DMS 273 treated with DMSO at 0.1 percent for 48 hours (cell line): ENCODE data around the gene SMYD3.
"Not testable (repeated sequence)": the region's sequence is repeated elsewhere in the genome, so short reads cannot be mapped to it uniquely, and the experiment has no call there.

ENCODE experiments used
- DNase-seq: peaks from one replicate; lab custom pipeline; 2025; lab: John Stamatoyannopoulos, UW

SMYD3 gene

DNA sequence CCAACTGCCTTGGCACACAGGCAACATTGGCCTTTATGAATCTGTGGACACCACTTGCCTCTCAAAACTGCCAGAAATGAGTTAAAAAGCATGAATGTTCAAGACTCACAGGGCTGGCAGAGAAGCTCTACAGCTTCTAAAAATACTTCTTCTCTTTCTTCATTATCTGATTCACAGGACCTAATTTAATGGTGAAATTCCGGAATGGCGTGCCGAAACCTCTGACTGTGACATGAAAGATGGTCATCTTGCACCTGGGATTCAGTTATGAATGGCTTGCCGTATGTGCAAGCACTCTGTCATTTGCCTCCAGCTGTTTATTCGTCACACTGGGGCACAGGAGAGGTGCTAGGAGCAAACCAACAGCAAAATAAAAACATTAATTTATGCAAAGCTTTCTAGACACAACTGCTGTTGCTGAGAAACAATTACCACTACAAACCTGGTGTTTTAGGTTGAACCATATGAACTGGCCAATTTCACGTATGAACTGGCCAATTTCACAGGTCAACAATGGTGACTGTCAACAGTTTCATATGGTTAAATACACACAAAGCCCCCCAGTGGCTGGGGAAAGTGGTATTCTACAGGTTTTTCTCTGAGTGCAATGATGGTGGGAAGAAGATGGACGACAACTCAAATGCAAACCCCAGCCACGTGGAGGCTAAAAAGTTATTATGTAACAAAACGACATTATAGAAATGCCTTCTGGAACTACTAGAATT is 704.0 kb downstream of the SMYD3 start:
- no peak for DNase-seq

- DNase-seq = no peak
Observed at GRCh38 chr1:245800901-245801605, 706.0 kb downstream of the SMYD3 start.

DNA sequence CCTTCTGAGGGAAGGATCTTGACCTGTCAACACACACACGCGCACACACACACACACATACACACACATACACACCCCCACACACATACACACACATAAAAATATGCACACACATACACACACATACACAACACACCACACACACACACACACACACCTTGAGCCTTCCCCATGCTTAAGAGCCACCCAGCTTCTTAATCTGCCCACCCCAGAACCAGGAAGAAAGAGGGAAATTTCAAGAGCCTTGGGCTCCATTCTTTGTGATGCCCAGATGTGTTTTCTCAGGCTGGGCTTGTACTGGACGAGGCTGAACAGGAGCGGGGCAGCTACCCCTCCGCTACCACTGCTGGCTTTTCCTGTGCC is 708.7 kb downstream of the SMYD3 start:
- no peak for DNase-seq

DNA sequence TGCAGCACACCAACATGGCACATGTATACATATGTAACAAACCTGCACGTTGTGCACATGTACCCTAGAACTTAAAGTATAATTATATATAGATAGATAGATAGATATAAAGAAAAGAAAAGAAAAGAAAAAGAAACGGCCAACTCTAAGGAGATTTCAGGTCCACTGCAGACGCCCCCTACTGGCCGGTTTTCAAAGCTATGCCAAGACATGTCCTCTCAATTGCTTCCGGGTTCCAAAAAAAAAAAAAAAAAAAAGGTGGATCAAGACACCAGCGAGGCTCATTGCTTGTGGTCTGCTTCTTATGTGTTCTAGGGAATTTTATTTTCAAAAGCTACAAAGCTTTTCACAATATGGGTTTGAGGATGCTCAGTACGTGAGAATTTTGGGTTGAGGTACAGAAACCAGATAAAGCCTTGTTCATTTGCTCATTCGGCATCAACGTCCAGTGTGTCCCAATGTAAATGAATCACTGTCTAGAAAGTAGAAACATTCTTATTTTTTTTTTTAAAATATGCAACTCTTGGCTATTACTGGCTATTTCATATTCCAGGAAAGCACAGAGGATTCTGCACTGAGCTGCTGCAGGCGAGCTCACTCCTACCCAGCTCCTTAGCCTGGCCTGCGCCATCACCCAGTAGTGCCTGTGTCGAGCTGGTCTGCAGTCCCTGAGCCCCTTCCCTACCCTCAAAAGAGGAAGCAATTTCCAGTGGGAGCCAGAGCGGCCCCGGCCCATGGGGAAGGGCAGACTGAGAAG is 709.3 kb downstream of the SMYD3 start:
- DNase-seq = no peak

DNA sequence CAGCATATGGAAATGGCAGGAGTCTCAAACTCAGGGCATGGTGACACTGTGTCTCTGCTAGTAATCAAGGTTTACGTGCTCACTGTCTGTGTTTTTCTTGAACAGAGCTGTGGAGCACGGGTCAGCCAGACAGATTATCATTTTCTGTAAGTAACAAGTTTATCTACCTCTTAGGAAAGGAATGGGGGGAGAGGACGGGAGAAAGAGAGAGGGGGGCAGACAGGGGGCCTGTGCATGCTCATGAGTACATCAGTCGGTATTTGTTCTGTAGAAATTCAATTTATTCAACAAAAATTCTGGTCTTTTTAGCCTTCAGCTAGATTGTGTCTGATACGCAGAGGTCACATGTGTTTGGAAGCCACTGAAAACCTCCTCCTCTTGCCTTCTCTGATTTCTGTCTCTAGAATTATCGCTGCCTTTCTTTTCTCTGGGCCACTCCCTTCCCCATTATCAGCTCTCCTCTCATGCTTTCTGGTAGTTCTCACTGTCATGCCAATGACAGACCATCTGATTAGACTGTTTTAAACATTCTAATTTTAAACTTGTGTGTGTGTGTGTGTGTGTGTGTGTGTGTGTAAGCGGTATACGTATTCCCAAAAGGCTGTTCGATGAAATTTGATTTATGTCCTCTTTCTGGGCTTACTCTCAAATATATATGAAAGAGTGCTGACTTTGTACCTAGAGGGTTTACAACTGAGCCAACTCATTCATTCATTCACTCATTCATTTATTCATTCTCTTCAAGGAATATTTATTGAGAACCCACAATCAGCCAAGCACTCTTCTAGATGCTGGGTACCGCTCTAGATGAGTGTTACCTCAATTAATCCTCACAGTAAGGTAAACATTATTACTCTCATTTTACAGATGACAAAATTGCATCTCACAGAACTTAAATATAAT is 715.4 kb downstream of the SMYD3 start:
- DNase-seq = no peak

DNA sequence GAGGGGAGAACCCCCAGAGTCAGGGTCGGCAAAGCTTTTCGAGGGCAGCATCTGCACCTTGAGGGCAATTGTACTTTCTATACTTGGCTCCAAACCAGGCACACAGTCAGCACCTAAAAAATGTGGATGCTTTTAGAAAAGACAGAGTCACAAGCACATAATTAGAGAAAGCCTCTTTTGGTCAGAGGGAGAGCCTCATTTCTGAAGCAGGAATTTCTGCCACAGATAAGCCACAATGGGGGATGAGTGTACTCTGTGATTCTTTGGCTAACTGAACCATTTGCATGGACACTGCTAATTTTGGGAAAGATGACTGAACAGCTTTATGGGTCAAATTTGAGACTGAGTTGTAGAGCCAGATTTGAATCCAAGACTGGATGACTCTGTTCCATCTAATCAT is 716.6 kb downstream of the SMYD3 start:
- DNase-seq = no peak

- DNase-seq = no peak
Observed at GRCh38 chr1:245788886-245789285, 718.2 kb downstream of the SMYD3 start.

DNA sequence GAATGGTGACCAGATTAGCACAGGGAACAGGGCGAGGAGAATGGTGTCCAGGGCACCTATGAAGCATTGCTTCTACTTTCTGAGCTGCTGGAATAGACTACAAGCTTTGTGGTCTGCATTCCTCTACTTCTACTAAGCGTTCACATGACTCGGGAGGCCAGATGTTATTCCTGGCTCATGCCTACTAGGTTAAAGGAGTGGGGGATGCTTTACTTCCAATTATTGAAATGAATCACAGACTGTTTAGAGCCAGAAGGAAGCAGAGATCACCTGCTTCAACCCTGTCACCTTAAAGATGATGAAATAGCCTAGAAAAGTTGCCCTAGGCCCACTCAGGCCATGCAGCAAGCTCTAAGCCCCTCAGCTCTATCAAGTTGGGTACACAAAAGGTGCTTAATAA is 718.8 kb downstream of the SMYD3 start:
- DNase-seq = no peak

DNA sequence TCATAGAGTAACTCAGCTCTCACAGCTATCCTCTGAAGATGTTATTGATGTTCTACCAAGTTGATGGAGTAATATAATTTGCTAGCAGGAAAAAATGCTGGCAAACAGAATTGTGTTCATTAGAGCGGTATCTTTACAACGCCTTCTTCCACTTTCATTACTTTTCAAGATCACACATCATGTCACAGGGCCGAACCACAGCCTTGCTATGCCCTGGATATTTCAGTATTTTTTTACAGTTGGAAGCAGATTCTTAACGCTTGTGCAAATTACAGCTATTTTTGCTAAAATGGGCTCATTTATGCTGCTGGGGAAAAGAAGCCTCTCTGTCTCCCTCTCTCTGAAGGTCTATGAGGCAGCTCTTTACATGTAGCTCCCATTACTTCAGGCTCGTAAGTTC is 720.1 kb downstream of the SMYD3 start:
- no peak for DNase-seq

DNA sequence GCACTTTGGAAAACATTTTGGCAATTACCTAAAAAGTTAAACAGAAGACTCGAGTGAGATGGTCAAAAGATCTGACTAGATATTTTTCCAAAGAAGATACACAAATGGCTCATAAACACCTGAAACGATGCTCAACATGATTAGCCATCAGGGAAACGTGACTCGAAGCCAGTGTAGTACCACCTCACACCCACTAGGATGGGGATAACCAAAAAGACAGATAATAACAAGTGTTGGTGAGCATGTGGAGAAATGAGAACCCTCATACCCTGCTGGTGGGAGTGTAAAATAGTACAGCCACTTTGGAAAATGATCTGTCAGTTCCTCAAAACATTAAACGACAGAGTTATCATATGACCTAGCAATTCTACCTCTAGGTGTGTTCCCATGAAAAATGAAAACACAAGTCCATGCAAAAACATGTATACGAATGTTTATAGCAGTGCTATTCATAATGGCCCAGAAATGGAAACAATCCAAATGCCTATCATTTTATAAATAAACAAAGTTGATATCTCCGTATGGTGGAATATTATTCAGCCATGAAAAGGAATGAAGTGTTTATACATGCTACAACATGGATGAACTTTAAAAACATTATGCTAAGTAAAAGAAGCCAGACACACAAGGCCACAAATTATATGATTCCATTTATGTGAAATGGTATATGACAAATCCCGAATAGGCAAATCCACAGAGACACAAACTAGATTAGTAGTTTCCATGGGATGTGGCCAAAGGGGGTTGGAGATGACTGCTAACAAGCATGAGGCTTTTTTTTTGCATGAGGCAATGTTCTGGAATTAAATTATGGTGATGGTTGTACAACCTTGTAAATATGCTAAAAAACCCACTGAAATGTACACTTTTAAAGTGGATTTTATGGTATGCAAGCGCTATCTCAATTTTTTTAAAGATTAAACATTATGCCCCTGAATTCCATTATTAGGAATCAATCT is 727.0 kb downstream of the SMYD3 start:
- no peak for DNase-seq

- no peak for DNase-seq
Observed at GRCh38 chr1:245777752-245778151, 729.3 kb downstream of the SMYD3 start.

DNA sequence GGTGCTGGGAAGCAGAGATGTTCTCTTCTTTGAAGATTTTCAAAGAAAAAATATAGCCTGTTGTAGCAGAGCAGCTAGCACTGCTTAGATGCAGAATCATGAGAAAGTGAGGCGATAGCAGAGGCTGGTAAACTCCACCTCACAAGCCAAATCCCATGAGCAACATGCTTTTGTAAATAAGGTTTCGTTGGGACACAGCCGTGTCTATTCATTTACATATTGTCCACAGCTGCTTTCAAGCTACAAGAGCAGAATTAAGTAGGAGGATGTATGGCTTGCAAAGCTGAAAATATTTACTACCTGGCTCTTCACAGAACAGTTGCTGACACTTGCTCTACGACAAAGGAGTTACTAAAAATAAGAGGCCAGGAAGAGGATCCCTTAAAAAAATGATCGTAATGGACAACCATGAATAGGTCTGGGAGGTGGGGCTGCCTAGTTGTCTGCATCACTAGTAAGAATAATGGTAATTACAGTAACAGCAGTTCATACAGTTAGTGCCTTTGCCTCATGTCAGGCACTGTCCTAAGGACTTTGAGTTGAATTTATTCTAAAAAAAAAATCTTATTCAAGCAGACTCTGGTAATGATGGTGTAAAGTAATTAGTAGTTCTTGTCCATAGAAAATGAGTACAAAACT is 730.3 kb downstream of the SMYD3 start:
- DNase-seq = no peak

- no peak for DNase-seq
Observed at GRCh38 chr1:245776139-245776538, 730.9 kb downstream of the SMYD3 start.

DNA sequence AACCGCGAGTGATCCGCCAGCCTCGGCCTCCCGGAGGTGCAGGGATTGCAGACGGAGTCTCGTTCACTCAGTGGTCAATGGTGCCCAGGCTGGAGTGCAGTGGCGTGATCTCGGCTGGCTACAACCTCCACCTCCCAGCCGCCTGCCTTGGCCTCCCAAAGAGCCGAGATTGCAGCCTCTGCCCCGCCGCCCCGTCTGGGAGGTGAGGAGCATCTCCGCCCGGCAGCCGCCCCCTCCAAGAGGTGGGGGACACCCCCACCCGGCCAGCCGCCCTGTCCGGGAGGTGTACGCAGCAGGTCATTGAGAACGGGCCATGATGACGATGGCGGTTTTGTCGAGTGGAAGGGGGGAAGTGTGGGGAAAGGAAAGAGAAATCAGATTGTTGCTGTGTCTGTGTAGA is 732.1 kb downstream of the SMYD3 start:
- DNase-seq = not testable (repeated sequence)

DNA sequence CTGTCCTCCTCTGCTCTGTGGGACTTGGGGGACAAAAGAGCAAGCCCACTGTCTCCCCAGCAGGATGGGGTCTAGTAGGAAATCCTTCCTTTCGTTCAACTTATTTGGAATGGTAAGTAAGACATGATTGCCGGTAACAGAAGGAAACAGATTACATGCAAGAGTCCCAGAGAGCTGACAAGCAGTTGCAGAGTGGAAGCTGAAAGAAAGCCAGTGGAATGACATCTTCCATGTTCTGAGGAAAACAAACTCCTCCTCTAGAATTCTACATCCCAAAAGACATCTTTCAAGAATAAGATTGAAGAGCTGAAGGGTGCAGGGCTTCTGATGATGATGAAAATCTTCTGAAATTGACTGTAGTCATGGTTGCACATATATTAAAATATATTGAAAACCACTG is 732.9 kb downstream of the SMYD3 start:
- no peak for DNase-seq

DNA sequence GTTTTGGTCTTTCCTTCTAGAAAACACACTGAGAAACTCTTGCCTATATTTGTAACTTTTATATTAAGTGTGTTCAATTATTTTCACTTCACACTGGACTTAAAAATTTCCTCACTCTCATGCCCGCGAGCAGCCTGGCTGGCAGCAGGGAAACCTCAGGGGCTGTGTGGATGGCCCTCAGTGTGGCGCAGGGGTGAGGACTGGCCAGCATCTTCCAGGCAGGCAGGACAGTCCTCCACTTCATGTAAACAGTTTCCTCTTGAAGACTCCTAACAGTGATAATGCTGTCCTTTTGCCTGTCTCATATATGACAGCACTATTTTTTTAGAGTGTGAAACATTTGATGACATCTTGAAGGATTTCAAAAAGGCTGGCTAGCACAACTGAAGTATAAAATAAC is 733.7 kb downstream of the SMYD3 start:
- no peak for DNase-seq

DNA sequence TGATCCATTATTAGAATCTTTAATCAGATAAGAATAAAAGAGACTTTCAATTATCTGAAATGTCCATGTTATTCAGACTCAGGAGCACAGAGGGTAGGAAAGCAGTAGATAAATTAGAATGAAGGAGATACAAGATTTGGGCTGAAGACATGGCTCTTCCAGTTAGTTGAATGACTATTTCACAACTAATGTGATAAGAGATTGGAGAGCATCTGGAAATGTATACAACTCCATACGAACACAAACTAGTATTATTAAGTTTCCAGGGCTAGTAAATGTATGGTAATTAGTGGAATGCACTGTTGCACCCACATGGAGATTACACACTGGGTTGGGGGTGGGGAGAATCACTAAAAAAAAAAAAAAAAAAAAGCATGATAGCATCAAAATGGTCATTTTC is 734.3 kb downstream of the SMYD3 start:
- no peak for DNase-seq

GRCh38 chr1:245772325-245772724 is 734.8 kb downstream of the SMYD3 start:
- no peak for DNase-seq

DNA sequence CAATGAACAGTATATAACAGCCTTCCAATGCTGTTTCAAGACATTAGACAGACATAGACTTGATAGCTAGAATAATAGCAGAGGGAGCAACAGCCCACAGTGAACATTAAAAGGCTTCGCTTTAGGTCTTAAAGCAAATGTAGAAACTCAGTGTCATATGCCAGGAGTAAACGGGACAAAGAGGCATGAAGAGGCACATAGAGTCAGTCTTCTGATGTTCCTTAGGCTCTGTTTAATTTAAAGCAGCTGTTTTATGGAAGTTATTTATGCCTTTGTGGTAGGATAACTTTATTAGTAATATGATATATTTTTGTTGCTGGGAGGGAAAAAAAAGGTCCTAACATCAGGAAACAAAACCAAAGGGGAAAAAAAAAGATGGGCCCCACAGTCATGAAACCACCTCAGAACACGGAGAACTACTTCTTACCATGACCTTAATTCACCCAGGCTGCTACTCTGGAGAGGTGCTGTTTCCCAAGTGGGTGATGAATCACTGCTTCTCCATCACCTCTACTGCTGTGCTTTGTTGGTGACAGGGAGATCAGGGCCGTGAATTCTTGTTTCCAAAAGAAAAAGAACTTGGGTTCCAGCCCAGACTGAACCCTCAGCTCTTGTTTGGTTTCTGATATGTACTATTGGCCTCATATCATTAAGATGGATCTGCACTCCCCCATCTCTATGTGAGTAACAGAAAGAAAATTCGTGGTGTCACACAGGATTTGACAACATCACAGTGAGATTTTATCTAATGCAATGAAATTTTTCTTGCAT is 735.4 kb downstream of the SMYD3 start:
- DNase-seq = no peak

- no peak for DNase-seq
Observed at GRCh38 chr1:245770156-245770555, 736.9 kb downstream of the SMYD3 start.
